Heart left ventricle (tissue), 16 donors: ENCODE results near the gene SERPINH1. TPM values are rescaled to one million over a fixed set of nuclear protein-coding genes. Genes with fewer than 3 reads are reported as not detected.
A peak's percentile ranks its signal among the peaks of the same experiment; 100 is the strongest.

ENCODE experiments used
- ATAC-seq, 4 donors: fragments of 200-7000 bp; cut with Tn5 transposase; one replicate each; pipeline ENCODE4 v1.9.1; 2020 to 2022; ENCODE audit warnings: moderate library complexity in 4 of 4, mild to moderate bottlenecking in 3 of 4, moderate number of reproducible peaks in 1 of 4
- DNase-seq, 5 donors: peaks; one replicate each; pipeline ENCODE4 v3.0.0-alpha.2; 2020
- H3K27ac ChIP-seq, 12 donors: fragments of 200-600 bp; sonication (generic) in 4 of 12; one replicate each; pipeline versions ENCODE4 v1.5.0 to v1.8.0; 2016 to 2022; ENCODE audit warnings: mild to moderate bottlenecking in 2 of 12
- H3K27me3 ChIP-seq, 9 donors: fragments of 200-600 bp; sonication (generic) in 2 of 9; one replicate each; pipeline versions ENCODE4 v1.5.1 to v1.8.0; 2016 to 2022; ENCODE audit warnings: mild to moderate bottlenecking in 3 of 9
- H3K36me3 ChIP-seq, 9 donors: fragments of 200-600 bp; sonication (generic) in 2 of 9; one replicate each; pipeline versions ENCODE4 v1.5.0 to v1.8.0; 2018 to 2022; ENCODE audit warnings: mild to moderate bottlenecking in 2 of 9
- H3K4me1 ChIP-seq, 12 donors: fragments of 200-600 bp; sonication (generic) in 4 of 12; one replicate each; pipeline versions ENCODE4 v1.5.0 to v1.8.0; 2016 to 2022; ENCODE audit warnings: mild to moderate bottlenecking in 3 of 12
- H3K4me3 ChIP-seq, 12 donors: fragments of 200-600 bp; sonication (generic) in 4 of 12; one replicate each; pipeline versions ENCODE4 v1.5.0 to v1.8.0; 2017 to 2022; ENCODE audit warnings: mild to moderate bottlenecking in 9 of 12, moderate library complexity in 4 of 12
- H3K9me3 ChIP-seq, 12 donors: fragments of 200-600 bp; sonication (generic) in 4 of 12; one replicate each; pipeline versions ENCODE4 v1.5.0 to v1.8.0; 2016 to 2022; ENCODE audit warnings: mild to moderate bottlenecking in 1 of 12
- POLR2A ChIP-seq, 2 donors: fragments of 450-650 bp; IDR thresholded peaks; one replicate each; pipeline ENCODE4 v1.6.1; 2017; ENCODE audit warnings: antibody characterized with exemption in 2 of 2, mild to moderate bottlenecking in 2 of 2, moderate library complexity in 2 of 2
- WGBS, 4 donors: extraction: QIAGEN DNeasy Blood & Tissue Kit in 2 of 4; methylation state at CpG; one replicate each; pipeline versions ENCODE4 v1.1.5 to v1.1.7; 2013 to 2018; 5-methylcytosine and 5-hydroxymethylcytosine counted together
- intact Hi-C, 10 donors: fragments of 100-400 bp; cut with DNase I; formaldehyde crosslinking; loops; one replicate each; pipeline versions ENCODE4 v1.11.1 to v1.14.2; 2022
- polyA plus RNA-seq, 2 donors: library from polyadenylated mRNA; stranded (reverse); fragments of 200-250 nt; gene quantifications; one replicate each; pipeline ENCODE4 v1.2.3, GENCODE V29; 2013
- total RNA-seq, 9 donors: library from RNA; depleted of rRNA in 2 of 9; stranded (reverse); fragments of >200 nt in 2 of 9; fragmentation: NEBNext Ultra II Directional in 3 of 9; extraction: Animal tissue kit (Norgen Biotek cat#: 25700) in 3 of 9; gene quantifications; one replicate each; pipeline versions ENCODE4 v1.1.0 to v1.2.4, GENCODE V29; 2016 to 2023
- TF ChIP-seq, protein P1 (sequence below), 12 donors: fragments of 200-600 bp; sonication (generic) in 4 of 12; IDR thresholded peaks; one replicate each; pipeline versions ENCODE4 v1.5.0 to v1.8.0; 2018 to 2022; ENCODE audit warnings: antibody characterized with exemption in 12 of 12, mild to moderate bottlenecking in 5 of 12
- donor health status: ischemic (EF 13 %, LVEDD 7.1; RV severe dilation, severe dysfunction).
- donor health status: healthy with polysubstance abuse.
- donor health status: DM: no; HTN: yes; CAD: no.
- donor health status: DM: no; HTN: no; CAD: no.
- donor health status: ischemic (EF 25% LVEDD 6.9; RV normal size, moderate dysfunction).
- donor health status: ischemic (EF 25% LVEDD 5.7; RV mildly dilated, moderate dysfunction).
- donor health status: healthy.
- donor health status: DM: yes; HTN: yes; CAD: no.
- donor health status: ischemic (EF 35%, LVEDD 5.7; RV mildly dilated, moderate dysfunction).
- donor health status: nonischemic (EF 11% LVEDD 7.7; RV severe dilation, severe dysfunction).
- donor health status: DM: yes; HTN: yes; CAD: no.
- donor health status: PGD.
- donor health status: ischemic (EF 29% LVEDD 5.4; RV normal size, mild dysfunction).
- donor health status: nonischemic (EF 23%, LVEDD 6.1; RV moderate dilation, normal function).

Gene SERPINH1
- total and polyA plus RNA-seq, 11 donors = 32.5 to 211 (median 71.8) TPM

DNA sequence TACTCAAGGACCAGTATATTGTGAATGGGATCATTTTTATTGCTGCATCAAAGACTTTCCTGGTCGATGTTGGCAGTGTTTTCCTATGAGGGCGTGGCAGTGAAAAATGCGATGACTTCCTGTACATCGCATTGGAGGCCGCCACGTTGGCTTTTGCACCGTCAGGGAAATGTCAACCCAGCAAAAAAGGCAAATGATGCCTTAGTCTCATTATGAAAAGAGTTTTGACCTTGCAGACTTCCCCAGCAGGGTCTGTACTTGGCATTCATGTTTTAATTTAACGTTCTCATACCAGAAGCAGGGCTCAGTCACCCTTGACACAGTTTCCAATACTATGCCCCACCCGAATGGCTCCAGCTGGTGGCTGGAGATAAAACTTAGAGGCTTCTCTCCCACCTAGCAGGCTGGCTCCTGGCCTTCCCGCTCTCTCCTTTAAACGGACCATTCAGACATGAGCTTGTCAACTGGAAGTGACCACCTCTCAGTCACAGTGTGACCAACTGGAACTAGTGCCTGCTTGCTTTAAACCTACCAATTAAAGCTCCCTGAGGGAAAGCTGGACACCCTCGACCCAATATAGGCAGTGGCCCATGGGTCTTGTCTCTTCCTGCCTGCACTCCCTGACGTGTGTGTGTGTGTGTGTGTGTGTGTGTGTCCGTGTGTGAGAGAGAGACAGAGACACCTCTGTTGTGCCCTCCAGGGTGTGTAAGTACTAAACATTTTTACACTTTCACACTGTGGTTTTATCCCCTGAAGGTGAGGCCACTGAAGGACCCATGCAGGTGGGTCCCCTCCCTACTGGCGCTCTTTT is 27.6 kb upstream of the SERPINH1 start:
- H3K4me1 ChIP-seq = peaks cover 0 to 28% (median 7%) of the 10 kb centered on the region in 12 donors
- no peaks in the 10 kb centered on the region for H3K36me3 ChIP-seq
- peak overlapping the region in 2 of 12 donors; percentile 19 to 40 for H3K27ac ChIP-seq
- intact Hi-C loops = loop anchor here in 8 of 10 donors (5.0 to 10.0 kb wide), 6 partner anchors 137 to 252 kb away; partner anchors contain the start of gene RPS3 (in 2 of the 8)
- no peak overlapping the region for H3K4me3 ChIP-seq
- DNase-seq (peak in 1 of 5 donors; percentile 16), ATAC-seq (peak in 3 of 4 donors; percentile 6 to 40 (median 21))
- TF ChIP-seq POLR2A (IDR thresholded peaks at IDR 0.05) = no peak
- TF ChIP-seq, protein P1, sequence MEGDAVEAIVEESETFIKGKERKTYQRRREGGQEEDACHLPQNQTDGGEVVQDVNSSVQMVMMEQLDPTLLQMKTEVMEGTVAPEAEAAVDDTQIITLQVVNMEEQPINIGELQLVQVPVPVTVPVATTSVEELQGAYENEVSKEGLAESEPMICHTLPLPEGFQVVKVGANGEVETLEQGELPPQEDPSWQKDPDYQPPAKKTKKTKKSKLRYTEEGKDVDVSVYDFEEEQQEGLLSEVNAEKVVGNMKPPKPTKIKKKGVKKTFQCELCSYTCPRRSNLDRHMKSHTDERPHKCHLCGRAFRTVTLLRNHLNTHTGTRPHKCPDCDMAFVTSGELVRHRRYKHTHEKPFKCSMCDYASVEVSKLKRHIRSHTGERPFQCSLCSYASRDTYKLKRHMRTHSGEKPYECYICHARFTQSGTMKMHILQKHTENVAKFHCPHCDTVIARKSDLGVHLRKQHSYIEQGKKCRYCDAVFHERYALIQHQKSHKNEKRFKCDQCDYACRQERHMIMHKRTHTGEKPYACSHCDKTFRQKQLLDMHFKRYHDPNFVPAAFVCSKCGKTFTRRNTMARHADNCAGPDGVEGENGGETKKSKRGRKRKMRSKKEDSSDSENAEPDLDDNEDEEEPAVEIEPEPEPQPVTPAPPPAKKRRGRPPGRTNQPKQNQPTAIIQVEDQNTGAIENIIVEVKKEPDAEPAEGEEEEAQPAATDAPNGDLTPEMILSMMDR (IDR thresholded peaks at IDR 0.05) = no peak
- no peaks in the 10 kb centered on the region for H3K9me3 ChIP-seq
- H3K27me3 ChIP-seq = no peaks in the 10 kb centered on the region
- 35 to 48% (median 43%) methylated on average over 14 to 15 of the region's 15 CpGs for WGBS, 4 donors

- Histone ChIP-seq H3K27ac (peak overlapping the region in 1 of 12 donors; percentile 40), H3K36me3 (no peaks in the 10 kb centered on the region), H3K4me3 (no peak overlapping the region), H3K9me3 (no peaks in the 10 kb centered on the region), H3K27me3 (no peaks in the 10 kb centered on the region), H3K4me1 (peaks cover 0 to 28% (median 7%) of the 10 kb centered on the region in 12 donors)
- 27 to 50% (median 40%) methylated on average over 1 of the region's 1 CpG for WGBS, 4 donors
- peak in 1 of 5 donors; percentile 16 for DNase-seq
- TF ChIP-seq, protein P1 (IDR thresholded peaks at IDR 0.05) = no peak
- TF ChIP-seq POLR2A (IDR thresholded peaks at IDR 0.05) = no peak
- intact Hi-C loops = loop anchor here in 2 of 10 donors (10.0 kb wide), 1 partner anchor 250 kb away; no protein-coding TSS in a partner anchor
- peak; percentile 5 to 43 (median 33) for ATAC-seq
Measured at GRCh38 chr11:75535071-75535470, 27.0 kb upstream of the SERPINH1 start.

GRCh38 chr11:75536786-75537641 is 25.0 kb upstream of the SERPINH1 start:
- intact Hi-C loops = loop anchor here in 2 of 10 donors (10.0 kb wide), 1 partner anchor 252 kb away; no protein-coding TSS in a partner anchor
- H3K27me3 ChIP-seq = no peaks in the 10 kb centered on the region
- peak overlapping the region in 1 of 12 donors; percentile 46 for H3K27ac ChIP-seq
- 74 to 81% (median 79%) methylated on average over 12 to 13 of the region's 13 CpGs for WGBS, 4 donors
- H3K4me3 ChIP-seq = no peak overlapping the region
- DNase-seq (peak in 1 of 5 donors; percentile 15), ATAC-seq (peak in 1 of 4 donors; percentile 14)
- H3K4me1 ChIP-seq = peaks cover 0 to 28% (median 7%) of the 10 kb centered on the region in 12 donors
- H3K9me3 ChIP-seq = no peaks in the 10 kb centered on the region
- H3K36me3 ChIP-seq = no peaks in the 10 kb centered on the region
- TF ChIP-seq, protein P1 (IDR thresholded peaks at IDR 0.05) = no peak
- TF ChIP-seq POLR2A (IDR thresholded peaks at IDR 0.05) = no peak
